ENCODE results near the gene EPHA6.

The EPHA6 gene

GRCh38 chr3:97485206-97485605 is 670.8 kb downstream of the EPHA6 start:
- ChIA-PET CTCF (no interaction called here), POLR2A (ENCODE audit: low non-redundant PET) (no interaction called here)
- no peak overlapping the region for H3K27ac ChIP-seq
- DNase-seq (ENCODE audit: low spot score) = no peak
- no peak for TF ChIP-seq CTCF (conservative IDR thresholded peaks at IDR 0.05; ENCODE audit: low read depth)

GRCh38 chr3:97487587-97487986 is 673.2 kb downstream of the EPHA6 start:
- DNase-seq (ENCODE audit: low spot score) = no peak
- no peak overlapping the region for H3K27ac ChIP-seq
- TF ChIP-seq CTCF (conservative IDR thresholded peaks at IDR 0.05; ENCODE audit: low read depth) = no peak
- CTCF ChIA-PET = no interaction called here
- POLR2A ChIA-PET (ENCODE audit: low non-redundant PET) = no interaction called here

GRCh38 chr3:97488741-97489140 is 674.3 kb downstream of the EPHA6 start:
- no peak overlapping the region for H3K27ac ChIP-seq
- DNase-seq (ENCODE audit: low spot score) = no peak
- CTCF ChIA-PET = no interaction called here
- POLR2A ChIA-PET (ENCODE audit: low non-redundant PET) = no interaction called here
- TF ChIP-seq CTCF (conservative IDR thresholded peaks at IDR 0.05; ENCODE audit: low read depth) = no peak

- CTCF ChIA-PET = interaction anchor here (1.1 kb wide), 1 partner anchor 635 kb away, joined by 3 read pairs; no protein-coding TSS in a partner anchor
- POLR2A ChIA-PET (ENCODE audit: low non-redundant PET) = no interaction called here
- no peak for TF ChIP-seq CTCF (conservative IDR thresholded peaks at IDR 0.05; ENCODE audit: low read depth)
- DNase-seq (ENCODE audit: low spot score) = no peak
- no peak overlapping the region for H3K27ac ChIP-seq
Measured at GRCh38 chr3:97495896-97496295, 681.5 kb downstream of the EPHA6 start.

- TF ChIP-seq CTCF (conservative IDR thresholded peaks at IDR 0.05; ENCODE audit: low read depth) = no peak
- ChIA-PET POLR2A (ENCODE audit: low non-redundant PET) (no interaction called here), CTCF (no interaction called here)
- no peak overlapping the region for H3K27ac ChIP-seq
- no peak for DNase-seq (ENCODE audit: low spot score)
Measured at GRCh38 chr3:97497138-97497537, 682.7 kb downstream of the EPHA6 start.

- ChIA-PET CTCF (no interaction called here), POLR2A (ENCODE audit: low non-redundant PET) (no interaction called here)
- no peak overlapping the region for H3K27ac ChIP-seq
- DNase-seq (ENCODE audit: low spot score) = no peak
- no peak for TF ChIP-seq CTCF (conservative IDR thresholded peaks at IDR 0.05; ENCODE audit: low read depth)
Measured at GRCh38 chr3:97504463-97504862, 690.1 kb downstream of the EPHA6 start.

GRCh38 chr3:97510795-97511194 is 696.4 kb downstream of the EPHA6 start:
- TF ChIP-seq CTCF (conservative IDR thresholded peaks at IDR 0.05; ENCODE audit: low read depth) = no peak
- CTCF ChIA-PET = no interaction called here
- H3K27ac ChIP-seq = no peak overlapping the region
- POLR2A ChIA-PET (ENCODE audit: low non-redundant PET) = no interaction called here
- DNase-seq (ENCODE audit: low spot score) = no peak

Data from RWPE1 (cell line).